GM19043 (cell line): Measurements from ENCODE around the gene PRKCE.
A peak's percentile ranks its signal among the peaks of the same experiment; 100 is the strongest.
"Not testable (repeated sequence)": the region's sequence is repeated elsewhere in the genome, so short reads cannot be mapped to it uniquely, and the experiment has no call there.

Experiments
- ATAC-seq: cut with Tn5 transposase; IDR thresholded peaks from one replicate; pipeline ENCODE4 v1.9.1; 2021; ENCODE audit warnings: low read depth; ENCODE audit not compliant: unreplicated experiment

PRKCE gene

GRCh38 chr2:45852450-45853150, 201.1 kb downstream of the PRKCE start:
- peak; percentile 82 for ATAC-seq

- ATAC-seq: no peak
These were observed 203.9 kb downstream of the PRKCE start for GRCh38 chr2:45855374-45855773.

GRCh38 chr2:45856391-45857274, 205.2 kb downstream of the PRKCE start:
- ATAC-seq: no peak

- ATAC-seq: no peak
These were observed 205.8 kb downstream of the PRKCE start for GRCh38 chr2:45857275-45857609.

GRCh38 chr2:45857867-45858520, 206.5 kb downstream of the PRKCE start:
- no peak for ATAC-seq

GRCh38 chr2:45858872-45859271, 207.4 kb downstream of the PRKCE start:
- ATAC-seq: not testable (repeated sequence)

- no peak for ATAC-seq
These were observed 208.2 kb downstream of the PRKCE start for GRCh38 chr2:45859682-45860081.

GRCh38 chr2:45860136-45861121, 209.0 kb downstream of the PRKCE start:
- no peak for ATAC-seq

- ATAC-seq: no peak
These were observed 211.4 kb downstream of the PRKCE start for GRCh38 chr2:45862843-45863242.

GRCh38 chr2:45864121-45864520, 212.6 kb downstream of the PRKCE start:
- ATAC-seq: no peak

GRCh38 chr2:45867349-45867748, 215.9 kb downstream of the PRKCE start:
- ATAC-seq: no peak

- ATAC-seq: no peak
These were observed 216.3 kb downstream of the PRKCE start for GRCh38 chr2:45867800-45868199.

- no peak for ATAC-seq
These were observed 217.7 kb downstream of the PRKCE start for GRCh38 chr2:45869165-45869501.

GRCh38 chr2:45871025-45871424, 219.6 kb downstream of the PRKCE start:
- no peak for ATAC-seq

GRCh38 chr2:45871541-45871940, 220.1 kb downstream of the PRKCE start:
- ATAC-seq: no peak

- ATAC-seq: no peak
These were observed 220.7 kb downstream of the PRKCE start for GRCh38 chr2:45872211-45872610.

GRCh38 chr2:45874344-45874743, 222.9 kb downstream of the PRKCE start:
- no peak for ATAC-seq

GRCh38 chr2:45876611-45877010, 225.1 kb downstream of the PRKCE start:
- ATAC-seq: no peak

- ATAC-seq: no peak
These were observed 227.9 kb downstream of the PRKCE start for GRCh38 chr2:45879406-45879805.

- ATAC-seq: no peak
These were observed 228.5 kb downstream of the PRKCE start for GRCh38 chr2:45879936-45880335.
